Omental fat pad (tissue), 4 donors: ENCODE measurements around the gene FBLN2. TPM values are rescaled to one million over a fixed set of nuclear protein-coding genes. Genes with fewer than 3 reads are reported as not detected.
"Not testable (repeated sequence)": the region's sequence is repeated elsewhere in the genome, so short reads cannot be mapped to it uniquely, and the experiment has no call there.

Experiments used
- ATAC-seq: fragments of 150-250 bp; one replicate; pipeline ENCODE4 v1.9.1; 2016; ENCODE audit warnings: mild to moderate bottlenecking, moderate library complexity; ENCODE audit not compliant: low FRiP score
- DNase-seq: peaks from one replicate; pipeline ENCODE4 v3.0.0-alpha.2; 2019; ENCODE audit warnings: low spot score
- total RNA-seq, 4 donors: library from RNA; depleted of rRNA; stranded (reverse); fragments of >200 nt; gene quantifications; one replicate each; pipeline ENCODE4 v1.1.0, GENCODE V29; 2016
- TF ChIP-seq, protein P1 (sequence below), 3 donors: fragments of 450-650 bp; IDR thresholded peaks; one replicate each; pipeline ENCODE4 v1.5.1; 2016 to 2017; ENCODE audit warnings: antibody characterized with exemption in 3 of 3, mild to moderate bottlenecking in 3 of 3, moderate library complexity in 2 of 3

The FBLN2 gene
- total RNA-seq, 4 donors from 2014 or later, result 156 to 568 (median 187) TPM

- TF ChIP-seq, protein P1, sequence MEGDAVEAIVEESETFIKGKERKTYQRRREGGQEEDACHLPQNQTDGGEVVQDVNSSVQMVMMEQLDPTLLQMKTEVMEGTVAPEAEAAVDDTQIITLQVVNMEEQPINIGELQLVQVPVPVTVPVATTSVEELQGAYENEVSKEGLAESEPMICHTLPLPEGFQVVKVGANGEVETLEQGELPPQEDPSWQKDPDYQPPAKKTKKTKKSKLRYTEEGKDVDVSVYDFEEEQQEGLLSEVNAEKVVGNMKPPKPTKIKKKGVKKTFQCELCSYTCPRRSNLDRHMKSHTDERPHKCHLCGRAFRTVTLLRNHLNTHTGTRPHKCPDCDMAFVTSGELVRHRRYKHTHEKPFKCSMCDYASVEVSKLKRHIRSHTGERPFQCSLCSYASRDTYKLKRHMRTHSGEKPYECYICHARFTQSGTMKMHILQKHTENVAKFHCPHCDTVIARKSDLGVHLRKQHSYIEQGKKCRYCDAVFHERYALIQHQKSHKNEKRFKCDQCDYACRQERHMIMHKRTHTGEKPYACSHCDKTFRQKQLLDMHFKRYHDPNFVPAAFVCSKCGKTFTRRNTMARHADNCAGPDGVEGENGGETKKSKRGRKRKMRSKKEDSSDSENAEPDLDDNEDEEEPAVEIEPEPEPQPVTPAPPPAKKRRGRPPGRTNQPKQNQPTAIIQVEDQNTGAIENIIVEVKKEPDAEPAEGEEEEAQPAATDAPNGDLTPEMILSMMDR (IDR thresholded peaks at IDR 0.05), result no peak
- DNase-seq, result no peak
- no peak for ATAC-seq
These were observed 9.0 kb downstream of the FBLN2 start for GRCh38 chr3:13557926-13558325.

GRCh38 chr3:13558651-13559050, 9.7 kb downstream of the FBLN2 start:
- DNase-seq (no peak), ATAC-seq (no peak)
- TF ChIP-seq, protein P1 (IDR thresholded peaks at IDR 0.05), result no peak

DNA sequence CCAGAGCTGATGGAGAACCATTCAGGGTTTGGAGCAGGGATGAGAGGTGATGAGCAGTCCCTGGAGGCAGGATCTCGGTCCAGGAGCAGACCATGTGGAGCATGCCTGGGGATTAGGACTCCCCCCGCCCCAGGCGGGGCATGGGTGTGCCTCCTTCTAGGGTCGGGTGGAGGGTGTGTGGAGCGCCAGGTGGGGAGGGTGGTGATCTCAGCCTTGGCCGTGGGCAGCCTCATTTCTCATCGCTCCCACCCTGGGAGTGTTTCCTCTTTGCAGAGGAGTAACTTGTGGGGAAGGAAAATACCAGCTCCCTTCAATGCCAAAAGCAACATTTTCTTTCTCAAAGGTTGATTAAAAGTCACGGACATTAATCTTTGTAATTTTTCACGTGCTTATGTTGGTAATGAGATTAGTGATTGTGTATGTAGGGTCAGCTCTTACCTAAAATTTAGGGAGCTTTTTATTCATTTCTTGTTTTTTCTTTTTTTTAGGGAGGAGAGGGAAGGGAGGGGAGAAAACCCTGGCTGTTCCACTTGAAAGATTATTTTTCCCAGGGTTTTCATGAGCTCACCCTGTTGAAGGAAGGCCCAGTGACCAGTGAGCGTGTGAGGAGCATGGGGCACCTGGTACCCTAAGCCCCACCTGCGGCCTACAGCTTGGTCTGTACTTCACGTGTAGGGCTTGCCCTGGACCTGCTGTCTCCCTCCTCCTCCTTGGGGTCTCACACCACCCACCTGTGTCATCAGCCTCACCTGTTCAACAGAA, 11.0 kb downstream of the FBLN2 start:
- peak; percentile 92 for ATAC-seq

GRCh38 chr3:13561376-13561775, 12.5 kb downstream of the FBLN2 start:
- TF ChIP-seq, protein P1 (IDR thresholded peaks at IDR 0.05), result no peak
- ATAC-seq (no peak), DNase-seq (no peak)

More for the DNA sequence above, 11.0 kb downstream of the FBLN2 start:
- DNase-seq, result no peak
- TF ChIP-seq, protein P1 (IDR thresholded peaks at IDR 0.05), result no peak

GRCh38 chr3:13561967-13562366, 13.0 kb downstream of the FBLN2 start:
- DNase-seq (no peak), ATAC-seq (no peak)
- TF ChIP-seq, protein P1 (IDR thresholded peaks at IDR 0.05), result no peak

GRCh38 chr3:13562421-13562820, 13.5 kb downstream of the FBLN2 start:
- ATAC-seq, DNase-seq: not testable (repeated sequence)

DNA sequence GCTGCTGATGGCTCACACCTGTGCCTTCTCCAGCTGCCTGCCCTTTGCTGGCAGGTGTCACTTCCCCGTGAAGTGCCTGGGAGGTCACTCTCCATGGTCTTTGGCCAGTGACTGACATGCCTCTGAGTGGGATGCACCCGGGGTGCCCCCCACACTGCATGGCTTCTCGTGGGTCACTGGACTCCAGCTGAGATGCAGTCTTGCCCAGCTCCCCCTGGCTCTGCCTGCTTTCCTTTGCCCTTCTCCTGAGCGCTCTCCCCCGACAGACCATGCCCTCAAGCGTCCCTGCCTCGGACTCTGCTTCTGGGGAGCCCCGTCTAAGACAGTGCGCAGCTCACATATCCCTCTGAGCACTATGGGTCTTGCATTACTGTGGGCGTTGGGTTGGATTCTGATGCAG, 14.4 kb downstream of the FBLN2 start:
- no peak for DNase-seq
- TF ChIP-seq, protein P1 (IDR thresholded peaks at IDR 0.05), result no peak
- no peak for ATAC-seq
